Neural progenitor cell (in vitro differentiated cells): Measurements from ENCODE around the gene PGM2. TPM values are rescaled to one million over a fixed set of nuclear protein-coding genes. Genes with fewer than 3 reads are reported as not detected.
"Not testable (repeated sequence)": the region's sequence is repeated elsewhere in the genome, so short reads cannot be mapped to it uniquely, and the experiment has no call there.

Source experiments
- DNase-seq: peaks from one replicate; pipeline ENCODE4 v3.0.0-alpha.2; 2016; ENCODE audit warnings: low spot score
- H2AFZ ChIP-seq: fragments of 200-600 bp; sonication (generic); replicated peaks from 2 replicates; pipeline ENCODE4 v1.6.1; 2016; ENCODE audit warnings: antibody characterized with exemption
- H3F3A ChIP-seq: fragments of 200-600 bp; sonication (generic); 2 replicates; pipeline ENCODE4 v1.6.1; 2016; ENCODE audit warnings: antibody characterized with exemption, low read depth
- H3K27ac ChIP-seq: fragments of 200-600 bp; sonication (generic); 2 replicates; pipeline ENCODE4 v1.5.1; 2016; ENCODE audit warnings: mild to moderate bottlenecking
- H3K27me3 ChIP-seq: fragments of 200-600 bp; sonication (generic); 2 replicates; pipeline ENCODE4 v1.6.1; 2016; ENCODE audit warnings: mild to moderate bottlenecking, moderate library complexity
- H3K36me3 ChIP-seq: fragments of 200-600 bp; sonication (generic); 2 replicates; pipeline ENCODE4 v1.5.1; 2016
- H3K4me1 ChIP-seq: fragments of 200-600 bp; sonication (generic); 2 replicates; pipeline ENCODE4 v1.6.1; 2016; ENCODE audit warnings: mixed run types
- H3K4me2 ChIP-seq: fragments of 200-600 bp; sonication (generic); 2 replicates; pipeline ENCODE4 v1.6.1; 2016
- H3K4me3 ChIP-seq: fragments of 200-600 bp; sonication (generic); 2 replicates; pipeline ENCODE4 v1.5.1; 2016
- H3K79me2 ChIP-seq: fragments of 200-600 bp; sonication (generic); 2 replicates; pipeline ENCODE4 v1.6.1; 2016; ENCODE audit warnings: low read depth
- H3K9ac ChIP-seq: fragments of 200-600 bp; sonication (generic); 2 replicates; pipeline ENCODE4 v1.6.1; 2016
- H3K9me3 ChIP-seq: fragments of 200-600 bp; sonication (generic); 2 replicates; pipeline ENCODE4 v1.5.1; 2016; ENCODE audit warnings: low read depth
- H4K20me1 ChIP-seq: fragments of 200-600 bp; sonication (generic); 2 replicates; pipeline ENCODE4 v1.6.1; 2016; ENCODE audit warnings: low read depth
- H3K27ac Mint-ChIP-seq: 3 replicates; pipeline ENCODE4 v1.8.0; 2021; ENCODE audit warnings: mixed read lengths
- H3K27me3 Mint-ChIP-seq: 2 replicates; pipeline ENCODE4 v1.8.0; 2022; ENCODE audit warnings: low read depth, mild to moderate bottlenecking, inconsistent platforms, moderate library complexity, mixed read lengths; ENCODE audit not compliant: insufficient read depth
- H3K36me3 Mint-ChIP-seq: 3 replicates; pipeline ENCODE4 v1.8.0; 2021; ENCODE audit warnings: mixed read lengths
- H3K4me1 Mint-ChIP-seq: 3 replicates; pipeline ENCODE4 v1.8.0; 2021; ENCODE audit warnings: mixed read lengths
- H3K4me3 Mint-ChIP-seq: 3 replicates; pipeline ENCODE4 v1.8.0; 2021; ENCODE audit warnings: mild to moderate bottlenecking, moderate library complexity, mixed read lengths
- H3K9me3 Mint-ChIP-seq: 3 replicates; pipeline ENCODE4 v1.8.0; 2020; ENCODE audit warnings: mixed read lengths
- EZH2 ChIP-seq: fragments of 200-600 bp; sonication (generic); IDR thresholded peaks from 2 replicates; pipeline ENCODE4 v1.6.1; 2017; ENCODE audit warnings: antibody characterized with exemption, mild to moderate bottlenecking, moderate library complexity
- EZH2phosphoT487 ChIP-seq: fragments of 200-600 bp; sonication (generic); IDR thresholded peaks from 2 replicates; pipeline ENCODE4 v1.6.1; 2017; ENCODE audit warnings: antibody characterized with exemption
- total RNA-seq: library from RNA; depleted of rRNA; stranded (reverse); fragments of >200 nt; gene quantifications from 2 replicates; pipeline ENCODE4 v1.2.3, GENCODE V29; 2015; ENCODE audit warnings: low replicate concordance
- TF ChIP-seq, protein P1 (sequence below): fragments of 200-600 bp; sonication (generic); IDR thresholded peaks from 2 replicates; pipeline ENCODE4 v1.5.1; 2017; ENCODE audit warnings: antibody characterized with exemption, mild to moderate bottlenecking

Gene PGM2
- total RNA-seq, 1 donor from 2014 or later, result 20.1 TPM

DNA sequence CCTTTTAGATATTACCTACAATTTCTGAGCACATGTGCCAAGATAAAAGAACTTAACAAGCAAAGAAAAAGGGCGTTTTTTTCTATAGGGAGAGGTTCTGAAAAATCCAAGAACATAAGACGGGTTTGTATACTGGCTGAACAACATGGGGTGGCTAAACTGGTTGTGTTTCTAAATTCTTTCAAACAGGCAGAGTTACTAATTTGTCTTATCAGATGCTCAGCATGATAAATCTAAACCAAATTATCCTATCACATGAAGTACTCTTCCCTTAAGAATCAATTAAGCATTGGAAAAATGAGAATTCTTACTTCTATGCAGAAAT lies 45.4 kb upstream of the PGM2 start:
- TF ChIP-seq, protein P1, sequence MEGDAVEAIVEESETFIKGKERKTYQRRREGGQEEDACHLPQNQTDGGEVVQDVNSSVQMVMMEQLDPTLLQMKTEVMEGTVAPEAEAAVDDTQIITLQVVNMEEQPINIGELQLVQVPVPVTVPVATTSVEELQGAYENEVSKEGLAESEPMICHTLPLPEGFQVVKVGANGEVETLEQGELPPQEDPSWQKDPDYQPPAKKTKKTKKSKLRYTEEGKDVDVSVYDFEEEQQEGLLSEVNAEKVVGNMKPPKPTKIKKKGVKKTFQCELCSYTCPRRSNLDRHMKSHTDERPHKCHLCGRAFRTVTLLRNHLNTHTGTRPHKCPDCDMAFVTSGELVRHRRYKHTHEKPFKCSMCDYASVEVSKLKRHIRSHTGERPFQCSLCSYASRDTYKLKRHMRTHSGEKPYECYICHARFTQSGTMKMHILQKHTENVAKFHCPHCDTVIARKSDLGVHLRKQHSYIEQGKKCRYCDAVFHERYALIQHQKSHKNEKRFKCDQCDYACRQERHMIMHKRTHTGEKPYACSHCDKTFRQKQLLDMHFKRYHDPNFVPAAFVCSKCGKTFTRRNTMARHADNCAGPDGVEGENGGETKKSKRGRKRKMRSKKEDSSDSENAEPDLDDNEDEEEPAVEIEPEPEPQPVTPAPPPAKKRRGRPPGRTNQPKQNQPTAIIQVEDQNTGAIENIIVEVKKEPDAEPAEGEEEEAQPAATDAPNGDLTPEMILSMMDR, result no peak
- TF ChIP-seq EZH2 (no peak), EZH2phosphoT487 (no peak)
- Histone ChIP-seq H3K9me3 (no peaks in the 10 kb centered on the region), H3K36me3 (no peaks in the 10 kb centered on the region), H3F3A (peaks cover 7% of the 10 kb centered on the region), H3K9ac (no peak overlapping the region), H3K79me2 (no peaks in the 10 kb centered on the region), H3K27me3 (no peaks in the 10 kb centered on the region), H3K4me1 (peaks cover 17% of the 10 kb centered on the region), H3K4me3 (no peak overlapping the region), H3K4me2 (peak overlapping the region; percentile 23), H3K27ac (no peak overlapping the region), H4K20me1 (no peaks in the 10 kb centered on the region), H2AFZ (peak overlapping the region; percentile 74)
- Mint-ChIP-seq H3K27me3 (peaks cover 2% of the 10 kb centered on the region), H3K4me3 (no peak overlapping the region), H3K9me3 (peaks cover 23% of the 10 kb centered on the region), H3K4me1 (peaks cover 15% of the 10 kb centered on the region), H3K36me3 (no peaks in the 10 kb centered on the region), H3K27ac (peak overlapping the region; percentile 77)
- no peak for DNase-seq

DNA sequence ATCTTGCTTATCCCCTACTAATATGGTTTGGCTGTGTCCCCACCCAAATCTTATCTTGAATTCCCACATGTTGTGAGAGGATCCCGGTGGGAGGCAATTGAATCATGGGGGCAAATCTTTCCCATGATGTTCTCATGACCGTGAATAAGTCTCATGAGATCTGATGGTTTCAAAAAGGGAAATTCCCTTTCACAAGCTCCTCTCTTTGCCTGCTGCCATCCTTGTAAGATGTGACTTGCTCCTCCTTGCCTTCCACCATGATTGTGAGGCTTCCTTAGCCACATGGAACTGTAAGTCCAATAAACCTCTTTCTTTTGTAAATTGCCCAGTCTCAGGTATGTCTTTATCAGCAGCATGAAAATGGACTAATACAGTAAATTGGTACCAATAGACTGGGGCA lies 40.2 kb upstream of the PGM2 start:
- not testable (repeated sequence) for H3K4me1 ChIP-seq, DNase-seq, H3K4me2 ChIP-seq, H3K4me1 Mint-ChIP-seq, H3K27ac ChIP-seq, H3K4me3 ChIP-seq, H3K27me3 Mint-ChIP-seq, H3K4me3 Mint-ChIP-seq, H2AFZ ChIP-seq, H3K27ac Mint-ChIP-seq, H3F3A ChIP-seq, H3K36me3 ChIP-seq, H3K36me3 Mint-ChIP-seq, H3K9me3 ChIP-seq, H3K27me3 ChIP-seq, H3K9ac ChIP-seq, H4K20me1 ChIP-seq, H3K79me2 ChIP-seq
- peaks cover 27% of the 10 kb centered on the region for H3K9me3 Mint-ChIP-seq

DNA sequence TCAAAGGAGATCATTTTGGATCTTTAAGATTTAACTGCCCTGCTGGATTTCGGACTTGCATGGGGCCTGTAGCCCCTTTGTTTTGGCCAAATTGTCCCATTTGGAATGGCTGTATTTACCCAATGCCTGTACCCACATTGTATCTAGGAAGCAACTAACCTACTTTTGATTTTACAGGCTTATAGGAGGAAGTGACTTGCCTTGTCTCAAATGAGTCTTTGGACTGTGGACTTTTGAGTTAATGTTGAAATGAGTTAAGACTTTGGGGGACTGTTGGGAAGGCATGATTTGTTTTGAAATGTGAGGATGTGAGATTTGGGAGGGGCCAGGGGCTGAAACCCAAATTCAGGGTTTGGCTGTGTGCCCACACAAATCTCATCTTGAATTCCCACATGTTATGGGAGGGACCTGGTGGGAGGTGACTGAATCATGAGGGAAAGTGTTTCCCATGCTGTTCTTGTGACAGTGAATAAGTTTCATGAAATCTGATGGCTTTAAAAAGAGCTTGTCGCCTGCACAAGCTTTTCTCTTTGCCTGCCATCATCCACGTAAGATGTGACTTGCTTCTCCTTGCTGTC lies 38.5 kb upstream of the PGM2 start:
- not testable (repeated sequence) for H3K27ac ChIP-seq, H3K4me2 ChIP-seq, H3K4me1 ChIP-seq, H4K20me1 ChIP-seq, H3K27me3 Mint-ChIP-seq, DNase-seq, H3K9me3 ChIP-seq, H3K36me3 ChIP-seq, H3K79me2 ChIP-seq, H3K27me3 ChIP-seq, H3K4me1 Mint-ChIP-seq, H3K4me3 ChIP-seq, H3K36me3 Mint-ChIP-seq, H3K27ac Mint-ChIP-seq, H3F3A ChIP-seq, H3K9ac ChIP-seq, H3K4me3 Mint-ChIP-seq, H2AFZ ChIP-seq
- peaks cover 23% of the 10 kb centered on the region for H3K9me3 Mint-ChIP-seq

DNA sequence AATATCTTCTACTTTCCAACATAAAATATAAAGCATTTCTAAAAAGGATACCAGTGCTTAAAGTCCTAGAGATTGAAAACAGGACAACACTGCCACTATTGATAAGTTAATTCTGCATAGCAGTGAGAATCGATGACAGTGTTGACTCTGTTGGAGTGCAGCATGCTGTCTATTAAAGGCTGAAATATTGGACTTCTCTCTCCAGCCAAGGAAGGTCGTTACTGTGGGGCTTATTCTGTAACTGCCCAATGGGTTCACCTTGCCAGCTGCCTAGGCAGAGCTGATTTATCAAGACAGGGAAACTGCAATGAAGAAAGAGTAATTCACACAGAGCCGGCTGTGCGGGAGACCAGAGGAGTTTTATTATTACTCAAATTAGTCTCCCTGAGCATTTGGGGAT lies 37.7 kb upstream of the PGM2 start:
- Histone ChIP-seq H3K9me3 (no peaks in the 10 kb centered on the region), H3K4me2 (no peak overlapping the region), H2AFZ (no peak overlapping the region), H3K4me3 (no peak overlapping the region), H4K20me1 (no peaks in the 10 kb centered on the region), H3F3A (no peaks in the 10 kb centered on the region), H3K27me3 (no peaks in the 10 kb centered on the region), H3K36me3 (no peaks in the 10 kb centered on the region), H3K27ac (no peak overlapping the region), H3K4me1 (no peaks in the 10 kb centered on the region), H3K79me2 (no peaks in the 10 kb centered on the region), H3K9ac (no peak overlapping the region)
- no peak overlapping the region for H3K4me3 Mint-ChIP-seq
- peaks cover 2% of the 10 kb centered on the region for H3K36me3 Mint-ChIP-seq
- peaks cover 6% of the 10 kb centered on the region for H3K27me3 Mint-ChIP-seq
- TF ChIP-seq EZH2 (no peak), EZH2phosphoT487 (no peak)
- TF ChIP-seq, protein P1, result no peak
- no peak for DNase-seq
- no peaks in the 10 kb centered on the region for H3K4me1 Mint-ChIP-seq
- peaks cover 25% of the 10 kb centered on the region for H3K9me3 Mint-ChIP-seq
- no peak overlapping the region for H3K27ac Mint-ChIP-seq
